ENCODE measurements around the gene ASH1L.
A peak's percentile ranks its signal among the peaks of the same experiment; 100 is the strongest.
"Not testable (repeated sequence)": the region's sequence is repeated elsewhere in the genome, so short reads cannot be mapped to it uniquely, and the experiment has no call there.

ASH1L gene

GRCh38 chr1:155307247-155307740 lies 255.3 kb downstream of the ASH1L start:
- DNase-seq (ENCODE audit: low read depth) = peak; percentile 34

GRCh38 chr1:155305881-155306391 lies 256.7 kb downstream of the ASH1L start:
- DNase-seq (ENCODE audit: low read depth) = no peak

GRCh38 chr1:155304558-155305063 lies 258.0 kb downstream of the ASH1L start:
- no peak for DNase-seq (ENCODE audit: low read depth)

GRCh38 chr1:155301342-155301841 lies 261.2 kb downstream of the ASH1L start, which contains the start of gene PKLR:
Gene PKLR, minus strand, starts transcription at chr1:155301438. Its CDS starts 43 bp downstream, at chr1:155301395.
- DNase-seq (ENCODE audit: low read depth) = no peak

- no peak for DNase-seq (ENCODE audit: low read depth)
These were observed 261.9 kb downstream of the ASH1L start for GRCh38 chr1:155300553-155301329.

GRCh38 chr1:155300024-155300423 lies 262.6 kb downstream of the ASH1L start:
- DNase-seq (ENCODE audit: low read depth) = no peak

GRCh38 chr1:155297384-155297783 lies 265.2 kb downstream of the ASH1L start:
- DNase-seq (ENCODE audit: low read depth) = no peak

- DNase-seq (ENCODE audit: low read depth) = no peak
These were observed 265.9 kb downstream of the ASH1L start for GRCh38 chr1:155296661-155297060.

- DNase-seq (ENCODE audit: low read depth) = no peak
These were observed 266.7 kb downstream of the ASH1L start for GRCh38 chr1:155295942-155296267.

- no peak for DNase-seq (ENCODE audit: low read depth)
These were observed 267.2 kb downstream of the ASH1L start for GRCh38 chr1:155295183-155295941.

- no peak for DNase-seq (ENCODE audit: low read depth)
These were observed 268.0 kb downstream of the ASH1L start for GRCh38 chr1:155294520-155295182.

GRCh38 chr1:155293086-155293749 lies 269.4 kb downstream of the ASH1L start:
- no peak for DNase-seq (ENCODE audit: low read depth)

- DNase-seq (ENCODE audit: low read depth) = not testable (repeated sequence)
These were observed 271.6 kb downstream of the ASH1L start for GRCh38 chr1:155291006-155291405.

- no peak for DNase-seq (ENCODE audit: low read depth)
These were observed 274.5 kb downstream of the ASH1L start for GRCh38 chr1:155287987-155288543.

- no peak for DNase-seq (ENCODE audit: low read depth)
These were observed 276.1 kb downstream of the ASH1L start for GRCh38 chr1:155286544-155286943.

GRCh38 chr1:155285631-155286044 lies 277.0 kb downstream of the ASH1L start:
- DNase-seq (ENCODE audit: low read depth) = no peak

All from fibroblast of gingiva (primary cell).